Inflammatory macrophage treated with lipopolysaccharide for 4 hours (primary cell): ENCODE measurements around the gene MAP2.

Experiments
- DNase-seq: peaks from one replicate; pipeline ENCODE4 v3.0.0-alpha.2; 2020

MAP2 gene

DNA sequence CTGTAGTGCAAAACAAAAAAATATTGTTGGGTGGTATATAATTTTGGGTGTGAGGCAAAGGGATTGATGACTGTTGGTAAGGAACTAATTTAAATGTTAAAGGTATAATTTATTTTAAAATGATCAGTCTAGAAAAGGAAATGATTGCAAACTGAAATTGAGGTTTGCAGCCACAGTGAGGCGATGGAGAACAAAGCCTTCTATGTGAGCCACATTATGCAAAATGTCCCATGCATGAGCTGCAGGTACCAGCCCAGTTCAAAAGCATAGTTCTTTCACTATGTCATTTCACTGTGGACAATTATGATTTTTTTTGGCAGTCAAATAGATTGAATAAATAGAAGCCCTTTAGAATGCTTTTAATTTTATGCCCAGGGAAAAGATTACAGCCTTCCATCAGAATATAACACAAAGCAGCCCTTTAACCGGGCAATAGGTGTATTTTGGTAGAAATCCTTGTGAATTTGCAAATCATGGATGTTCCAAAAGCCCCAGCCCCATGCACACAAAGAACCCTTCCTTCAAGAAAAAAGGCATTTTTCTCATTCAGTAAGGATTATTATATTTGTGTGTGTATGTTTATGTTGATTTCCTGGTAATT is 1.7 kb downstream of the MAP2 start:
- peak; percentile 16 for DNase-seq

DNA sequence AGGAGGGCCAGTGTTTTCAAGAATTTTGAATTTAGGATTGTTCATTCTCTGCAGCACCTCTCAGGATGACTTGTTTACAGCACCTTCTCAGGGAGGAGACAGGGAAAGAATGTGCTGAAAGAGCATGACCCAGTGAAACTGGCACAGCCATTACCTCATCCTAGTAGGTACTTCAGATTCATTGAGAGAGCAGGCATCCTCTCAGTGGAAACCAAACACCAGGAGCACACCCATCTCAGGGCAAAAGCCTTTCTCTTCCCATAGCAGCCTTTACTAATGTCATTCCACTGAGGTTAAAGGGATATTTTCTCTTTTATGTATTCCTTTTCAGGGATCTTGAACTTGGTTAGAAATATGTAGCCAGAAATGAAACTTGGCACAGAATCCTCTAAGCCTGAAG is 2.6 kb downstream of the MAP2 start:
- no peak for DNase-seq

DNA sequence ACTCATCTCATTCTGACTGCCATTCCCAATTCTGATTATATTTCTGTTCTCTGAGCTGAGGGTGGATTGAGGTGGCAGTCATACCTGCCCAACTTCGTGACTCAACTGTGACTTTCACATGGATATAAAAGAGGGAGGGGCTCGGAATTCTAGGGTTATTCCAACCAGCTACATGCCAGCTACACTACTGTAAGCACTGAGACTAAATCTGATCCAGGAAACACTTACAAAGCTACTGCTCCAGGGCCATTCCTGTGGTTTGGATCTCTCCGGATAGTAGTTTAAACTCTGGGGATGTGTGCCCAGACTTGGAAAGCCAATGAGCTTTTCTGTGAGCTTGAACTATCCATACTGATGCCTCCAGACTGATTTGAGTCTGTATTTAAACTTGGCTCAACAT is 7.9 kb downstream of the MAP2 start:
- DNase-seq, result no peak

DNA sequence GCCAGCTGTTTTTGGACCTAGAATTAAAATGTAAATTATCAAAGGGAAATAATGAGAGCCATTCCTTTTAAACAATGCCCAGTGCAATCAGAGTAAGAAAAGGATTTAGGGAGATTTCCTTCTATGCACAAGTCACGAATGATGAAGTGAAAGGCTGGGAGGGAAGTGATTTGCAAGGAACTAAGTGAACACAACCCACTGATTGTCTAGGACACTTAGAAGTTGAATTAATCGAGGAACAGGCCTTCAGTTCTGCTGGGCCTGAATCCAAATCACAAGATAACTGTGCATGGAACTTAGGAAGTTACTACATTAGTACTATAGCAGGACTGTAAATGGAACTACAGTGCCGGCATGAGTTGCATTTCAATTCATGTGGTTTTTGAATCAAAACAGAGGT is 17.7 kb downstream of the MAP2 start:
- DNase-seq, result no peak

DNA sequence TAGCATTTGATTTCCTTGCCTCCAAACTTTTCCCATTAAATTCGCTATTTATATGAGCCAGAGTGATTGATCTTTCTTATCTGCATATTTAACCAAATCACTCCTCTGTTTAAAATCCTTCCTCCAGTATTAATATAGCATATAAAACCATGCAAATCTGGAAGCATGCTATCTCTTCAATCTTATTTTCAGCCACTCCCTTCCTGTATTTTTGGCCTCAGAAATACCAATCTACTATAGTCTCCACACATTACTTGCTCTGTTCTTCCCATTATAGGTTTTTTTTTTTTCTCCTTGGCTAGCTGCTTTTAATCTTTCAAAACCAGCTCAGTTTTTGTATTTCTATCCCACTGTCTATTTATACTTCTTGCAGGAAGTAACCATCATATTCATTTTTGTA is 19.1 kb downstream of the MAP2 start:
- DNase-seq, result no peak

DNA sequence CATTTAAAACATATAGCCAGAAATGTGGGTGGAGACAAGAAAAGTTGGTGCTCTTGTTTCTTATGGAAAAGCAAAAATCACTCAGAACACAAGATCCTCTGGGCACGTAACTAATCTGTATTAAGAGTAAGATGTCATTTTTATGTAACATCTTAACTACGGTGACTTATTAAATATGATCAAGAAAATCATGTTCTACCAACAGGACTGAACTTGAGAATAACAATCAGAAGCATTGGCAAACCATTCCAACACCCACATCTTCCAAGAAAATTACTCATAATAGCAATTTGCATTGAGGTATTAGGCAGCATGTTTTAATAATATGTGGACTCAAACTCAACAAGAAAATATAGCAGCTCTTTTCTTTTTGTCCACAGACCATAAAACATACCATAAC is 21.6 kb downstream of the MAP2 start:
- no peak for DNase-seq

DNA sequence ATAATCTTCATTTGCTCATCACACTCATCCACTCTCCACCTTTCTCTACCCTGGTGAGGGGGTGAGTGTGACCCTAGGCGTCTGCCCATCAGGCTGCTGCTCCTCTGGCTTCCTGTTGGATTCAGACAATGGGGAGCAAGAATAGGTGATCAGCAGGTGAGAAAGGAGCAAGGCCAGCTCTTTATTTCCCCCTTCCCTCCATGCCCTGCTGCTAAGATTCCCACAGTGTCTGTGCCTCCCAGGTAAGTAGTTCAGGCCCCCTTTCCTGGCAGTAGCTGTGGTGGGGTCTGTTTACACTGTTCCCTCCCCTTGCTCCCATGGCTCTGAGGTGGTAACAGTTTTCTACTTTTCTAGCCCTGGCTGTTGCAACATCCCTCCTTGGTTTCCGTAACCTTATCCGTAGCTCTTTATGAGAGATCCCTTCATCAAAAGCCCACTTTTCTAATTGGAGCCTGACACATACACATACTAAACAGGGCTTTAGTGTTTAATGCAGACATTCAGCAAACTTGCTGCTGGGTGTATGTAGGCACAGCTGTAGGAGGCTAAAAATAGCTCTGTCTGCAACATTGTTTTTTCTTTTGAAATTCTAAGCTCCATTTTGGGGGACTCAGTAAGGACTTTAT is 27.5 kb downstream of the MAP2 start:
- DNase-seq, result no peak

DNA sequence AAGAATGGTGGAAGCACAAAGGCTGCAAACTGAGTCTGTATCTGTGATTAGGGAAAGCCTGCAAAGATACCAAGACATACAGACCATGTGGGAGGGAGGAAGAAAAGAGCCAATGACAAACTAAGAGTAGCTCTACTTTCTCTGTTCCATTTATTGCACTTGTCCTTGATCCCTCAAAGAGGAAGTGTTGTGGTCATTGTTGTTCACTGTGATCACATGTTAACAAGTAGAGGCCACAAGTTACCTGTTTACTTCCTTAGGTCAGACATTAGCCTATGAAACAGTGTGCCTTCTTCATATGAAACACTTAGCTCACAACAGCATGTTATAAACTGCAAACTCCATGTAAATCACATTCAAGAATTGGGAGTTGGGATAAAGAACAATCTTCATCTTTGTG is 32.6 kb downstream of the MAP2 start:
- no peak for DNase-seq

DNA sequence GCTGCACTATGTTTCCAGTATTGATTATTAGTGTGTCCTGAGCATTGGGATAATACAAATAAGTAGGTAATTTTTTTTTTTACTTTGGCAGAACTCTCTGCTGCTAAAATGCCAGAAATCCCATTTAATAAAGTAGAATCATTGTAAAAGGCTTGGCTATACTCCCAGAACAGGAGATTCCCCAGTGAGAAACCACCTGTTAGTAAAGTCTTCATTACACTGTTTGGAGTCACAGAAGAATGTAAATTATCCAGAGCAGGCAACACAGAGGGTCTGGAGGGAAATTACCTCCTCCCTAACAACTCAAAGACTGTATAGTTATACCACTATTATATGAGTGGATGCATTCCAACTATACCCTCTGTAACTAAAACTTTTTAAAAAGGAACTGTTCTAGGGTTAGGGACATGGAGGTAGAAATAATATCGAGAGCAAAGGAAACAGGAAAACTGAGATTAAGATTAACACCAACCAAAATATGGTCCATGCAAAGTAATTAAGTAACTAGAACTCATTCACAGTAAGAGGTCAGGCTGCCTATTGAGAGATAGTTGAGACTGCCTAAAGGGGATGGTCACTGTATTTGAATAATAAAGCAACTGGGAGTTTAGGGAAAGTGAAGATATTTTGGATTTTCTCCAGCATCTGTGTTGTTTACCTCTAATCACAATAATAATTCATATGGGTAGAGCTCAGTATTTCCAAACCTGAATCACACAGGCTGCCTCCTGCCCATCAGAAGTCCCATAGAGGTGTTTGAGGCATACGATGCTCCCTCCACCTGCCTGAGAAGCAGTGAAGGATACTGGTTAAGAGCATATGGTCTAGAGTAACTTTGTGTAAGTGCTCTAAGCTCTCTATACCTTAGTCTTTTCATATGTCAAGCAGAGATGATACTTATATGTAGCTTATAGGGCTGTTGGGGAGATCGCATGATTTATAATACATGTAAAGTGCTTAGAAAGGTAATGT is 34.4 kb downstream of the MAP2 start:
- DNase-seq, result no peak

DNA sequence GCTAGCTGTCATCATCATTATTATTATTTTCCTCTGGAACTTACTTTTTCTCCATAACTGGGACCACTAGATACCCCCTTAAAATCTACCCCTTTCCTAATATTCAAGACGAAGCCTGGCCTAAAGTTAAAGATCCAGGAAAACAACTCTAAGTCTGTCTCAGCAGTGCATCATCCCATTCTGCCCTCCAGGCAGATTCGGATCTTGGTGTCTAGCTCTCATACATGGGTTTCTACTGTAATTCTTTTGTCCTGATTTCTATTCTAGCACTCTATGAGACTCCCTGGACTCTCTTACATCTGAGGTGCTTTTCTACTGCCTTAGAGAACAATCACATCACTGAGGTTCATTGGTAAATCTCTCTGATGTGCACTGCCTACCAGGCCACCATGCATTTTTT is 35.5 kb downstream of the MAP2 start:
- no peak for DNase-seq

DNA sequence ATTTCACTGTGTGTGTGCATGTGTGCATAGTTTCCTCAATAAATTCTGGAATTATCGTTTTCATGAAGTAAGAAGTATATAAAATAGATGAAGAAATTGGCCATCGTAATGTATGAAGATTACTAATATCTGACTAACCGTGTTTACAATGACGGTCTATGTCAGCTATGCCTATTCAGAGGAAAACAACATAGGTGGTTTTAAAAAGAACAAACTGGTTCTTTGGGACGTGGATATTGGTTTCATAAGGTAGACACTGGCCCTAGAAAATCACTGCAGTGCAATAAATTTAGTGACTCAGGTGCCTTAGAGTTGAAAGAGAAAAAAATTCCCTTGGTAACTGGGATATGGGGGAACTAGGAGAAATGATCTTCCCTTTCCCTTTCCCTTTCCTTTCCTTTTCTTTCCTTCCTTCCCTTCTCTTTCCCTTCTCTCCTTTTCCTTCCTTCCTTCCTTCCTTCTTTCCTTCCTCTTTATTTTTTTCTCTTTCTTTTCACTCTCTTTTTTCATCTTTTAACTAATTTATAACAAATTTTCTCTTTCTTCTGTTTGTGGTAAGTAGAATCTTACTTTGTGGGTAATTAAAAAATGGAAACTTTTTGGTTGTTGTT is 36.4 kb downstream of the MAP2 start:
- no peak for DNase-seq

DNA sequence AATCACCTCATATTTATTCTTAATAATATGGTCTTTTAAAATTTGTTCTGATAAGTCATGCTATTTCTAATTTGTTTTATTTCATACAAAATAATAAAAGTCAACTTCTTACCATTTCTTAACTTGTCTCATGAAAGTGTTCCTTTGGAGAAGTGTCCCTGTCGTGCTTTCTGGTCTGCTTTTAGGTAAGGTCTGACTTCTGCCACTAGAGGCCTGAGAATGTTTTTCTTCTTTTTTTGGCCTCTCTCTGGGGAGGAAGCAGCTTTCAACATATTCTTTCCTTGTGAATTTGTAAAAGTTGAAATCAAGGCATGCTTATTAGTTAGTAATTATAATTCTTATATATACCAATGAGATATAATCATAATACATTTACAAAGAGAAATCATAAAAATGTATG is 39.4 kb downstream of the MAP2 start:
- no peak for DNase-seq

DNA sequence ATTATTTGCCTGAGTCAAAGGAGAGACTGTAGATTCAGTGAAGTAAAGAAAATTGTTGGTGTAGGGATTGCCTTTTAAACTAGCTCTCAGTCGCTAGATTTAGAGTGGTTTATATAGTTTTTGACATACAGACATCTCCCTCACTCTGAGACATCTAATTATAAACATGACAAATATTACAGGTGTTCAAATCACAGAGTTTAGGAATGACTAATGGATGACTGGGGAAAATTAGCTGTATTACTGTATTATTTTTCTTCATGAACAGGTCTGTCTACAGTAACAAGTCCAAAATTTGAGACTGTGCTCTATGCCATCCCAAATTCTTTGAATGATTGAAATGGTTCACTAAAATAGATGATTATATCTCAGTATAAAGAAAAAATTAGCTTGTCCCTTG is 40.0 kb downstream of the MAP2 start:
- no peak for DNase-seq

DNA sequence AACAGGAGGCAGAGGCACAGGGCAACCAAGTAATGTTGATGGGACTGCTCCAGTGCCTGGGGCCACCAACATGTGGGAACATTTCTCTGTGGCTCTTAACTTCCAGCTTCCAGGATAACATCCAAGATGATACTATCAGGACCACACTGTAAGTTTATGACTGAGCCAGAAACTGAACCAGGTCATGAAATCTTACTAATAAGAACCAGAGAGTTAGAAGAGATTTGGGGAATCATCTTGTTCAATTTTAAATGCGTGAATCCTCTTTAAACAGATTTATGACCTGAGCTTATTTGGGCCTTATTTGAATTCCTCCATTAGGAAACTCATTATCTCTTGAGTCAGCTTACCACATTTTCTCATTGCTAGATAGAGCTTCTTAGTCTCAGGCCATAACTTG is 45.0 kb downstream of the MAP2 start:
- no peak for DNase-seq

DNA sequence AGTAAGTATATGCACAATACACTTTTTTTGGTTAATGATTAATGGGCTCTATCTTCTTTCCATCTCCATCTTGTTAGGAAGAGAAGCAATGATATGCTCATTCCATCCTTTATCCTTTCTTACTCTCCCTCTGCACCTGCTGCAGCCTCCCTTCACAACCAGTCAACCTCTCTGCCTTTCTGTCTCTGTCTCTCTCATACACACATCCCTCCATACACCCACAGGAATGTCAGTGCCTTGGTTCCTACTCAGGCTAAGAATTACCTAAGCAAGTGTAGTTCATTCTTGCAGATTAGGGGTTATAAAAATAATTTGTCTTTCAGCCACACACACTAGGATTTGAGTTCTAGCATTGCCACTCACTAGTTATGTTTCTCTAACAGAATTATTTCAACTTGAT is 45.6 kb downstream of the MAP2 start:
- no peak for DNase-seq

DNA sequence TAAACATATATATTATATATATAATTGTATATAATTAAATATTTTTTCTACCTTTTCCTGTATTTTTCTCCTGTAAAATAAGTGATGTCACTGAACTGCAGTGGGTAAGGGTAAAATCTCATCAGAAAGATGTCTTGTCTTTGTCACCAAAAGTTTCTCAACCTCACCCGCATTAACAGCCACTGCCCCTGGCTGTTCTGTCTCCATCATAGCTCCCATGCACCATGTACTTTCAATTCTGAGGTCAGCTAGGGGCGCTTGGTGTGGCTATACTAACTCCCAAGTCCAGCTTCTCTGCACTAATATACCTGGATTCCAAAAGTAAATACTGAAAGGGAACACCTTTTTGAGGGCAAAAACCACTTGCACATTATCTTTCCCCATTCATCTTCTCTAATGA is 46.6 kb downstream of the MAP2 start:
- no peak for DNase-seq

DNA sequence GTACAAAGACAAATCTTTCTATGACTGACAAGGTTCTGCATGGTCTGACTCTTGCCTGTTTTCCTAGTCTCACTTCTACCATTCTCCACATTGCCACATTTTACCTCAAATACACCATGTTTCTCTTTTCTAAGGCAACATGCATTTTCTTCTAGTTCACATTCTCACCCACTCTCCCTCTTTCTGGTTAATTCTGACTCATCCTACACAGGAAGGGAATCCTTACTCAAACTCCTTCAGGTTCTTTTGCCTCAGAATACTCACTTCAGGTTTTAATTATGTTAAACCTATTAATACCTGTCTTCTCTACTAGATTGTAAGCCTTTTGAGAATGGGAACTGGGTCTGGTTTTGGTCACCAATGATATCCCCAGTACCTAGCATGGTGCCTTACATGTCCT is 47.2 kb downstream of the MAP2 start:
- no peak for DNase-seq

DNA sequence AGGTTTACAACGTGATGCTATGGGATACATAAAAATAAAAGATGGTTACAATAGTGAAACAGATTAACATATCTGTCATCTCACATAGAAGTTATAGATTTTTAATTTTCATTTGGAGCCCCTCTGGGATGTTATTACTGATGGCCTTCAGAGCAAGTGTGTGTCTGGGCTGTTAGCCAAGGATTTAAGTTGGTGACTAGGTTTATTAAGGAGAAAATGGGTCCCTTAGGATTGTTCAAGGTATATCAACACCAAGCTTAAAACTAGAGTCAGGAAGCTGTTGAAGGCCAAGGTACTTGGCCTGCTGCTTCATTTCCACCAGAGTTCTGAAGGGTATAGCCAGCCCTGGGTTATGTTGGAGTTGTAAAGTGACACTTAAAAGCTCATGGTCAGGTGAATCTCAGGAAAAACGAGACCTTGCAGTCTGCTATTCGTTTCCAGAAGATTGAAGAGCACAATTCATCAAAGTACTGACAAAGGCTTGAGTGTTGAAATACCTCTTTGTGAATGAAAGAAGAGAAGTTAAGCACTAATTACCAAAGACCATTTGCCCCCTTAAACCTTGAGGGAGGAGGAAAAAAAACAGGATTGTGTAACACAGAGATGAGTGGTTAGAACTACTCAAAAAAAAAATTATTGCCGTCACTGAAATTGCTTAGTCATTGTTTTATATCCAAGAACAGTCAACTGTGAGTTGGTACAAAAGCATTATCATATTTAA is 48.4 kb downstream of the MAP2 start:
- peak; percentile 61 for DNase-seq

DNA sequence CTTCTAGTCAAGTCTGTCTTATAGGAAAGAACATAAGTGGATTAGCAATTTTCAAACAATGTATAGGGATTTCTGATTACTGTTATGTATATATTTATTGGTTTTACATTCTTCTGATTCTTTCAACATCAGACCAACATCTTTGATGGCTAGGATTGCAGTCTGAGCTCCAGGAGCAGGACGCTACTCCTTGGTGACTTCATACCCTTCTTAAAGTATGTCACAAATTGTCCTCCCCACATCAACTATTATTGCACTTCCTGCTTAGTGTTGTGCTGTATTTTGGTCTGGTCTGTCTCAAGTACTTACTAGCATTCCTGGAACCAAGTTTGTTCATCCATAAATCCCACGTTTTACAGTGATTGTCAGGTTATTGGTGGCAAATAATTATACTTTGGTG is 49.0 kb downstream of the MAP2 start:
- peak; percentile 9 for DNase-seq

DNA sequence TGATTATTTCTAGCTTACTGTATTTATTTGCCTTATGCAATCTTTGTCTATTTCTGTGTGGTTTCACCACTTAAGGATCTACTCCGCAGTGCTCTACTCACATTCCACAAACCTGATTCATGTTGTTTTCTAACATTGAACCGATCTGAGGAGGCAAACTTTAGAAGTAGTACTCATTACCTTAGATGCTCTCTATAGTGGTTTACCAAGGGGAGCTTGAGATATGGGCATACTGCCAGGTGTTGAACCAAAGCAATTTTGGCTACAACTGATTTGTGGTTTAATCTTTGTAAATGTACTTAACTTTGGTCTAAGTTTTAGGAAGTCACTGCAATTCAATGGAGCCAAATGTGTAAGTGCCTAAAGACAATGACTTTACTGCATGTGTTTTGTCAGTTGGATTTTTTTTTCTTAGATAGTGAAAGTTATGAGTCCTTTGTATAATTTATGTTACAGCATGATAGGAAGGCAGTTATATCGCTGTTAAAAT is 50.1 kb downstream of the MAP2 start:
- no peak for DNase-seq

DNA sequence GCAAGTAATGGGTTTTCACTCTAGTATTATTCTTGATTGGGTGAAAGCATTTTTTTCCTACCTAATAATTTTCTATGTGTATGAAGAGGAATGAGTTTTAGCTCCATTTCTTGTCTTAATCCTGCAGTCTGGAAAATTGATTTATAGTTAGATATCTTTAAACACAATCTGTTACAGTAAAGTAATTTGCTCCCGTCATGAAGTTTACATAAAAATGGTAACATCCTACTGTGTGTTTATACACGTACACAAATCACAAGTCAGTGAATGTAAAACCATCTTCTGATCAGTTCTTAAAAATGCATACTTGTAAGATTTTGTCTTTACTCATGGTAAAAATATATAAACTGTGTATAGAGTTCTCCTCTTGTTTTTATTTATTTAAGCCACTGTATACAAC is 51.1 kb downstream of the MAP2 start:
- no peak for DNase-seq

DNA sequence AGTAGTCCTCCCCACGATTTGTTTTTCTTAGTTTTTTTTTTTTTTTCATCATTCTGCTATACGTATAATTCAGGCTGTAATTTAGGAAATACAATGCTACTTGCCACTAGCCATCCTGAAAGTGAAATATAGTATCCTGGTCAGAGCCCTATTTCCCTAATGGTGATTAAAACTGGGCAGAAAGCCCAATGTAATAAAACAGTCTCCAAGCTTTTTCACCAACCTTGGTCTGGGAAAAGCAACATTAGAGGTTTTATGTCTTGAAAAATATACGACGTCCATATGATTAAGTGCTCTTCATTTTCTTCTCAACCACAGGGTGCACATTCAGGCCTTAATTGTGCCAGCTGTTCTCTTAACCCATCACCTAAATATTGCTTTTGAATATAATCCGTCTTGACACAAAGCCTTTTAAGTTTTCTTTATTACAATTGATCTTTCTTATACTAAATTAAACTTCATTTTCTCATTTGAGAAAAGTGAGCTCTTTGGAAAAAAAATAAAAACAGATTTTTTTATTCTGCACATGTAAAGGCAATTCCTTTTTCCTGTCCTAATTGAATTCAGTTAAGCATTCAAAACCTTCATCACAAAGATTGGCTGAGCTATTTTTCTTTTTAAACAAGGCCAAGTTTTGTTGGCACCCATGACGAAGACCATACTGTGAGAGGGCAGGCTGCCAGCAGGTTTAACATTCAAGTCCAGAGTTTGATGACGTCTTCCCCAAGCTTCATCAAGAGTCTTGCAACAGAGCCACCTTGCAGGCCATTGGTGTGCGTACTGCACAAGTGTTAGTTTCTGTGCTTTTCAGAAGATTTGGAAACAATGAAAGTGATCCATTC is 52.7 kb downstream of the MAP2 start:
- no peak for DNase-seq
